ENCODE measurements around the gene ZCCHC4.

ZCCHC4 gene

DNA sequence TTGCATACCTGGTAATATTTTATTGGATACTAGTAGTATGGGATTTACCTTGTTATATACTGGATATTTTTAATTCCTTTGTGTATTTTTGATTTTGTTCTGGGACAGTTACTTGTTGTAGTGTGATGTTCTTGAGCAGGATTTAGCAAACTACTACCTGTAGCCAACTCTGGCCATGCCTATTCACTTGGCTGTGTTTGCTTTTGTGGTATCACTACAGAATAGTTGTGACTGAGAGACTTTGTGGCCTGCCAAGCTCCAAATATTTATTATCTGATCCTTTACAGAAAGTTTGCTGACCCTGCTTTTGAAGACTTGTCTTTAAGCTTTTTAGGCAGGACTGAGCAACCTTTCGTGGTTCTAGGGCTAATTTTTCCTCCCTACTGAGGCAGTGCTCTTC, 17.8 kb downstream of the ZCCHC4 start:
- TF ChIP-seq ZNF670 (tag by site-specific recombination; IDR thresholded peaks at IDR 0.05; ENCODE audit: low read depth): no peak
- TF ChIP-seq, protein P1, sequence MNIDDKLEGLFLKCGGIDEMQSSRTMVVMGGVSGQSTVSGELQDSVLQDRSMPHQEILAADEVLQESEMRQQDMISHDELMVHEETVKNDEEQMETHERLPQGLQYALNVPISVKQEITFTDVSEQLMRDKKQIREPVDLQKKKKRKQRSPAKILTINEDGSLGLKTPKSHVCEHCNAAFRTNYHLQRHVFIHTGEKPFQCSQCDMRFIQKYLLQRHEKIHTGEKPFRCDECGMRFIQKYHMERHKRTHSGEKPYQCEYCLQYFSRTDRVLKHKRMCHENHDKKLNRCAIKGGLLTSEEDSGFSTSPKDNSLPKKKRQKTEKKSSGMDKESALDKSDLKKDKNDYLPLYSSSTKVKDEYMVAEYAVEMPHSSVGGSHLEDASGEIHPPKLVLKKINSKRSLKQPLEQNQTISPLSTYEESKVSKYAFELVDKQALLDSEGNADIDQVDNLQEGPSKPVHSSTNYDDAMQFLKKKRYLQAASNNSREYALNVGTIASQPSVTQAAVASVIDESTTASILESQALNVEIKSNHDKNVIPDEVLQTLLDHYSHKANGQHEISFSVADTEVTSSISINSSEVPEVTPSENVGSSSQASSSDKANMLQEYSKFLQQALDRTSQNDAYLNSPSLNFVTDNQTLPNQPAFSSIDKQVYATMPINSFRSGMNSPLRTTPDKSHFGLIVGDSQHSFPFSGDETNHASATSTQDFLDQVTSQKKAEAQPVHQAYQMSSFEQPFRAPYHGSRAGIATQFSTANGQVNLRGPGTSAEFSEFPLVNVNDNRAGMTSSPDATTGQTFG (tag by site-specific recombination; IDR thresholded peaks at IDR 0.05; ENCODE audit: borderline replicate concordance): no peak
- H3K36me3 ChIP-seq (ENCODE audit: control insufficient read depth in 2 of 2, insufficient read depth in 1 of 2, low read length in 2 of 2): peaks cover 0 to 3% of the 10 kb centered on the region in 2 experiments; a peak in 1 of 3 replicates
- ChIA-PET POLR2A (no interaction called here), CTCF (interaction anchor here (1.5 kb wide), 1 partner anchor 18 kb away, joined by 4 read pairs; the partner anchor contains the start of gene ZCCHC4)
- H3K4me1 ChIP-seq (ENCODE audit: control insufficient read depth, insufficient read depth, low read length): no peaks in the 10 kb centered on the region
- no peaks in the 10 kb centered on the region for H3K9me3 ChIP-seq (ENCODE audit: control insufficient read depth, insufficient read depth, low read depth, low read length)
- no peak overlapping the region for H3K4me3 ChIP-seq (ENCODE audit: low read depth, low read length)
- H3K27ac ChIP-seq (ENCODE audit: extremely low read depth, low read depth, low read length): no peak overlapping the region

DNA sequence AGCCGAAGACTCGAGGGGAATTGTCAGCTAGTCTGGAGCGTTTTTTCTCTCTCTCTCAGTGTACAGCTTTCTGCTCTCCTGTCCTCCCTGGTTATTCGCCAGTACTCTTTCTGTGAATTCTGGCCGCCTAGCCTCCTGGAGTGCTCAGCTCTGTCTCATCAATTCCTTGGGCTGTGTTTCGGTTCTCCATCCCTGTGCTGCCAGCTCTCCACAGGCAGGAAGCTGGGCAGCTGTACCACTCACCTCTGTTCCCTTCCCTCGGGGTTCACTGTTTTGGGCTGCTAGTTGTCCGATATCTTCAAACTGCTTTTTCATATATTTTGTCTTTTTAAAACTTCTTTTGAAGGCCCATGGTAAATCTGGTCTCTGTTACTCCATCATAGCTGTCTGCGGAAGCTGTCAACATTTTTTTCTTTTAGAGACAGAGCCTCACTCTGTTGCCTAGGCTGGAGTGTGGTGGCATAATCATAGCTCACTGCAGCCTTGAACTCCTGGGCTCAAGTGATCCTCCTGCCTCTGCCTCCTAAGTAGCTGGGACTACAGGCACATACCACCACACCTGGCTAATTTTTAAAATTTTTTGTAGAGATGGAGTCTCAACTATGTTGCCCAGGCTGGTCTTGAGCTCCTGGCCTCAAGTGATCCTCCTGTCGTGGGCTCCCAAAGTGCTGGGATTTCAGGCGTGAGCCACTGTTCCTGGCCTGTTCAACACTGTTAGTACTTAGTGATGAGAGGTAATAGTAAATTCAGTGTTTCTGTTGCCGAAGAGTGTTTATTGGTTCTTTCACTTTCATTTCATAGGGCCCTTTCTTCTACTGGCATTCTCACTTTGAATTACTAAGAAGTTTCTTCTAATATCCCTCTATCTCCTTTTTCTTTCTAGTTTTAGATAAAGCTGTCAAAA, 18.6 kb downstream of the ZCCHC4 start:
- no peaks in the 10 kb centered on the region for H3K4me1 ChIP-seq (ENCODE audit: control insufficient read depth, insufficient read depth, low read length)
- peaks cover 0 to 6% of the 10 kb centered on the region in 2 experiments; a peak in 1 of 3 replicates for H3K36me3 ChIP-seq (ENCODE audit: control insufficient read depth in 2 of 2, insufficient read depth in 1 of 2, low read length in 2 of 2)
- no peak for TF ChIP-seq ZNF629 (tag by site-specific recombination; IDR thresholded peaks at IDR 0.05)
- no peak for TF ChIP-seq MYNN (tag by site-specific recombination; IDR thresholded peaks at IDR 0.05; ENCODE audit: borderline replicate concordance)
- TF ChIP-seq, protein P2, sequence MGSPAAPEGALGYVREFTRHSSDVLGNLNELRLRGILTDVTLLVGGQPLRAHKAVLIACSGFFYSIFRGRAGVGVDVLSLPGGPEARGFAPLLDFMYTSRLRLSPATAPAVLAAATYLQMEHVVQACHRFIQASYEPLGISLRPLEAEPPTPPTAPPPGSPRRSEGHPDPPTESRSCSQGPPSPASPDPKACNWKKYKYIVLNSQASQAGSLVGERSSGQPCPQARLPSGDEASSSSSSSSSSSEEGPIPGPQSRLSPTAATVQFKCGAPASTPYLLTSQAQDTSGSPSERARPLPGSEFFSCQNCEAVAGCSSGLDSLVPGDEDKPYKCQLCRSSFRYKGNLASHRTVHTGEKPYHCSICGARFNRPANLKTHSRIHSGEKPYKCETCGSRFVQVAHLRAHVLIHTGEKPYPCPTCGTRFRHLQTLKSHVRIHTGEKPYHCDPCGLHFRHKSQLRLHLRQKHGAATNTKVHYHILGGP (tag by site-specific recombination; IDR thresholded peaks at IDR 0.05): no peak
- no peak for TF ChIP-seq ZEB2 (tag by site-specific recombination; IDR thresholded peaks at IDR 0.05)
- TF ChIP-seq ZNF23 (tag by site-specific recombination; IDR thresholded peaks at IDR 0.05; ENCODE audit: borderline replicate concordance): no peak
- no peak for TF ChIP-seq ZNF10 (tag by site-specific recombination; IDR thresholded peaks at IDR 0.05)
- TF ChIP-seq, protein P3, sequence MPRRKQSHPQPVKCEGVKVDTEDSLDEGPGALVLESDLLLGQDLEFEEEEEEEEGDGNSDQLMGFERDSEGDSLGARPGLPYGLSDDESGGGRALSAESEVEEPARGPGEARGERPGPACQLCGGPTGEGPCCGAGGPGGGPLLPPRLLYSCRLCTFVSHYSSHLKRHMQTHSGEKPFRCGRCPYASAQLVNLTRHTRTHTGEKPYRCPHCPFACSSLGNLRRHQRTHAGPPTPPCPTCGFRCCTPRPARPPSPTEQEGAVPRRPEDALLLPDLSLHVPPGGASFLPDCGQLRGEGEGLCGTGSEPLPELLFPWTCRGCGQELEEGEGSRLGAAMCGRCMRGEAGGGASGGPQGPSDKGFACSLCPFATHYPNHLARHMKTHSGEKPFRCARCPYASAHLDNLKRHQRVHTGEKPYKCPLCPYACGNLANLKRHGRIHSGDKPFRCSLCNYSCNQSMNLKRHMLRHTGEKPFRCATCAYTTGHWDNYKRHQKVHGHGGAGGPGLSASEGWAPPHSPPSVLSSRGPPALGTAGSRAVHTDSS (tag by site-specific recombination; IDR thresholded peaks at IDR 0.05): no peak
- TF ChIP-seq SCRT2 (tag by site-specific recombination; IDR thresholded peaks at IDR 0.05): no peak
- ChIA-PET POLR2A (no interaction called here), CTCF (interaction anchor here (0.6 to 2.8 kb wide), 4 partner anchors 19 to 41 kb away, joined by 3 to 8 read pairs (median 4); partner anchors contain the start of gene ZCCHC4)
- H3K4me3 ChIP-seq (ENCODE audit: low read depth, low read length): no peak overlapping the region
- no peaks in the 10 kb centered on the region for H3K9me3 ChIP-seq (ENCODE audit: control insufficient read depth, insufficient read depth, low read depth, low read length)
- H3K27ac ChIP-seq (ENCODE audit: extremely low read depth, low read depth, low read length): no peak overlapping the region

DNA sequence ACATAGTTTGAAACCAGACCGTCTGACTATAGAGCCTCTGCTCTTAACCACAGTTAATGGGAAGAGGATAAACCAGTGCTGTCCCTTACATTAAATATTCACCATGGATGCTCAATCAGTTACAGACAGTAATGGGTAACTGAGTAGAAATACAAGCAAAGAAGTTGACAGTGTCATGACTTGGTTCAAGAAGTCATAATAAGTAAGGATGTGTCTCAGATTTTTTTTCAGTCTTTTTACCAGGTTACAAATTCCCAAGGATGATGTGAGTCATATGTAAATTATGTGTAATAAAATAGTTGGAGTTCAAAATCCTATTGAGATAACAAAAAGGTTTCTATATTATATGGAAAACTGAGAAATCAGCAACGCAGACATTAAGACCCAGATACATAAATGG, 31.1 kb downstream of the ZCCHC4 start:
- Histone ChIP-seq H3K4me3 (ENCODE audit: low read depth, low read length) (no peak overlapping the region), H3K9me3 (ENCODE audit: control insufficient read depth, insufficient read depth, low read depth, low read length) (no peaks in the 10 kb centered on the region), H3K36me3 (ENCODE audit: control insufficient read depth in 2 of 2, insufficient read depth in 1 of 2, low read length in 2 of 2) (peaks cover 0 to 4% of the 10 kb centered on the region in 2 experiments; a peak in 1 of 3 replicates), H3K27ac (ENCODE audit: extremely low read depth, low read depth, low read length) (no peak overlapping the region), H3K4me1 (ENCODE audit: control insufficient read depth, insufficient read depth, low read length) (no peaks in the 10 kb centered on the region)
- CTCF ChIA-PET: no interaction called here
- POLR2A ChIA-PET: no interaction called here
- TF ChIP-seq ZFP3 (tag by site-specific recombination; IDR thresholded peaks at IDR 0.05; ENCODE audit: low read depth) (no peak), BCL11B (tag by site-specific recombination; IDR thresholded peaks at IDR 0.05; ENCODE audit: low read depth) (no peak), ZNF16 (tag by site-specific recombination; IDR thresholded peaks at IDR 0.05; ENCODE audit: low read depth) (no peak), ZNF302 (tag by site-specific recombination; IDR thresholded peaks at IDR 0.05; ENCODE audit: low read depth) (no peak), ZSCAN30 (tag by site-specific recombination; IDR thresholded peaks at IDR 0.05) (no peak), ZNF350 (tag by site-specific recombination; IDR thresholded peaks at IDR 0.05) (no peak), ZNF37A (tag by site-specific recombination; IDR thresholded peaks at IDR 0.05) (no peak)
- TF ChIP-seq, protein P4, sequence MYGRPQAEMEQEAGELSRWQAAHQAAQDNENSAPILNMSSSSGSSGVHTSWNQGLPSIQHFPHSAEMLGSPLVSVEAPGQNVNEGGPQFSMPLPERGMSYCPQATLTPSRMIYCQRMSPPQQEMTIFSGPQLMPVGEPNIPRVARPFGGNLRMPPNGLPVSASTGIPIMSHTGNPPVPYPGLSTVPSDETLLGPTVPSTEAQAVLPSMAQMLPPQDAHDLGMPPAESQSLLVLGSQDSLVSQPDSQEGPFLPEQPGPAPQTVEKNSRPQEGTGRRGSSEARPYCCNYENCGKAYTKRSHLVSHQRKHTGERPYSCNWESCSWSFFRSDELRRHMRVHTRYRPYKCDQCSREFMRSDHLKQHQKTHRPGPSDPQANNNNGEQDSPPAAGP (tag by site-specific recombination; IDR thresholded peaks at IDR 0.05): no peak
- TF ChIP-seq, protein P5, sequence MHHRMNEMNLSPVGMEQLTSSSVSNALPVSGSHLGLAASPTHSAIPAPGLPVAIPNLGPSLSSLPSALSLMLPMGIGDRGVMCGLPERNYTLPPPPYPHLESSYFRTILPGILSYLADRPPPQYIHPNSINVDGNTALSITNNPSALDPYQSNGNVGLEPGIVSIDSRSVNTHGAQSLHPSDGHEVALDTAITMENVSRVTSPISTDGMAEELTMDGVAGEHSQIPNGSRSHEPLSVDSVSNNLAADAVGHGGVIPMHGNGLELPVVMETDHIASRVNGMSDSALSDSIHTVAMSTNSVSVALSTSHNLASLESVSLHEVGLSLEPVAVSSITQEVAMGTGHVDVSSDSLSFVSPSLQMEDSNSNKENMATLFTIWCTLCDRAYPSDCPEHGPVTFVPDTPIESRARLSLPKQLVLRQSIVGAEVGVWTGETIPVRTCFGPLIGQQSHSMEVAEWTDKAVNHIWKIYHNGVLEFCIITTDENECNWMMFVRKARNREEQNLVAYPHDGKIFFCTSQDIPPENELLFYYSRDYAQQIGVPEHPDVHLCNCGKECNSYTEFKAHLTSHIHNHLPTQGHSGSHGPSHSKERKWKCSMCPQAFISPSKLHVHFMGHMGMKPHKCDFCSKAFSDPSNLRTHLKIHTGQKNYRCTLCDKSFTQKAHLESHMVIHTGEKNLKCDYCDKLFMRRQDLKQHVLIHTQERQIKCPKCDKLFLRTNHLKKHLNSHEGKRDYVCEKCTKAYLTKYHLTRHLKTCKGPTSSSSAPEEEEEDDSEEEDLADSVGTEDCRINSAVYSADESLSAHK (tag by site-specific recombination; IDR thresholded peaks at IDR 0.05): no peak
- TF ChIP-seq, protein P6, sequence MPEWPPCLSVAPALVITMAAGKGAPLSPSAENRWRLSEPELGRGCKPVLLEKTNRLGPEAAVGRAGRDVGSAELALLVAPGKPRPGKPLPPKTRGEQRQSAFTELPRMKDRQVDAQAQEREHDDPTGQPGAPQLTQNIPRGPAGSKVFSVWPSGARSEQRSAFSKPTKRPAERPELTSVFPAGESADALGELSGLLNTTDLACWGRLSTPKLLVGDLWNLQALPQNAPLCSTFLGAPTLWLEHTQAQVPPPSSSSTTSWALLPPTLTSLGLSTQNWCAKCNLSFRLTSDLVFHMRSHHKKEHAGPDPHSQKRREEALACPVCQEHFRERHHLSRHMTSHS (tag by site-specific recombination; IDR thresholded peaks at IDR 0.05): no peak
